DND-41 (cell line): Measurements from ENCODE around the gene ARHGAP35.
"Not testable (repeated sequence)": the region's sequence is repeated elsewhere in the genome, so short reads cannot be mapped to it uniquely, and the experiment has no call there.

Source experiments
- ATAC-seq: fragments of 200-7000 bp; cut with Tn5 transposase; 3 replicates; pipeline ENCODE4 v1.9.1; 2021; ENCODE audit warnings: low read depth; ENCODE audit not compliant: insufficient read depth
- DNase-seq: peaks from one replicate; pipeline ENCODE4 v3.0.0-alpha.2; 2020
- H2AFZ ChIP-seq: 2 replicates; pipeline ENCODE4 v1.6.0; 2012; ENCODE audit warnings: low read depth, low read length
- H3K27ac ChIP-seq: 2 replicates; pipeline ENCODE4 v1.5.1; 2012; ENCODE audit warnings: low read length, inconsistent platforms
- H3K27me3 ChIP-seq: fragments of 200-600 bp; sonication (generic); 2 replicates; pipeline ENCODE4 v1.6.0; 2012; ENCODE audit warnings: low read length, mild to moderate bottlenecking, inconsistent platforms; ENCODE audit not compliant: insufficient read depth, poor library complexity
- H3K36me3 ChIP-seq: 2 replicates; pipeline ENCODE4 v1.5.1; 2012; ENCODE audit warnings: low read length, inconsistent platforms; ENCODE audit not compliant: insufficient read depth
- H3K4me1 ChIP-seq: 2 replicates; pipeline ENCODE4 v1.5.1; 2012; ENCODE audit warnings: mild to moderate bottlenecking, low read length; ENCODE audit not compliant: insufficient read depth
- H3K4me2 ChIP-seq: 2 replicates; pipeline ENCODE4 v1.6.0; 2012; ENCODE audit warnings: mild to moderate bottlenecking, moderate library complexity, low read length, inconsistent platforms; ENCODE audit not compliant: insufficient read depth
- H3K4me3 ChIP-seq, 2 experiments: fragments of 200-600 bp in 1 of 2; shearing (Covaris generic) in 1 of 2; 2 replicates each; pipeline ENCODE4 v1.5.1; 2012 to 2016; ENCODE audit warnings: inconsistent platforms in 2 of 2, low read length in 2 of 2, mild to moderate bottlenecking in 2 of 2, low read depth in 1 of 2, moderate library complexity in 1 of 2
- H3K79me2 ChIP-seq: 2 replicates; pipeline ENCODE4 v1.6.0; 2012; ENCODE audit warnings: low read length, inconsistent platforms; ENCODE audit not compliant: insufficient read depth
- H3K9ac ChIP-seq: 2 replicates; pipeline ENCODE4 v1.6.0; 2012; ENCODE audit warnings: low read depth, mild to moderate bottlenecking, inconsistent platforms, low read length, moderate library complexity
- H3K9me3 ChIP-seq: 2 replicates; pipeline ENCODE4 v1.5.1; 2012; ENCODE audit warnings: low read length, moderate library complexity, mild to moderate bottlenecking, inconsistent platforms; ENCODE audit not compliant: insufficient read depth, severe bottlenecking
- H4K20me1 ChIP-seq: 2 replicates; pipeline ENCODE4 v1.6.0; 2012; ENCODE audit warnings: low read length; ENCODE audit not compliant: insufficient read depth
- EZH2 ChIP-seq: IDR thresholded peaks from 3 replicates; pipeline ENCODE4 v1.6.1; 2012; ENCODE audit warnings: borderline replicate concordance, low read depth, mild to moderate bottlenecking, moderate library complexity, low read length, inconsistent platforms; ENCODE audit not compliant: severe bottlenecking
- TF ChIP-seq, protein P1 (sequence below): IDR thresholded peaks from 2 replicates; pipeline ENCODE4 v1.5.1; 2012; ENCODE audit warnings: borderline replicate concordance, low read length, moderate library complexity, mild to moderate bottlenecking; ENCODE audit not compliant: poor library complexity, severe bottlenecking; ENCODE audit errors: extremely low read depth

ARHGAP35 gene

DNA sequence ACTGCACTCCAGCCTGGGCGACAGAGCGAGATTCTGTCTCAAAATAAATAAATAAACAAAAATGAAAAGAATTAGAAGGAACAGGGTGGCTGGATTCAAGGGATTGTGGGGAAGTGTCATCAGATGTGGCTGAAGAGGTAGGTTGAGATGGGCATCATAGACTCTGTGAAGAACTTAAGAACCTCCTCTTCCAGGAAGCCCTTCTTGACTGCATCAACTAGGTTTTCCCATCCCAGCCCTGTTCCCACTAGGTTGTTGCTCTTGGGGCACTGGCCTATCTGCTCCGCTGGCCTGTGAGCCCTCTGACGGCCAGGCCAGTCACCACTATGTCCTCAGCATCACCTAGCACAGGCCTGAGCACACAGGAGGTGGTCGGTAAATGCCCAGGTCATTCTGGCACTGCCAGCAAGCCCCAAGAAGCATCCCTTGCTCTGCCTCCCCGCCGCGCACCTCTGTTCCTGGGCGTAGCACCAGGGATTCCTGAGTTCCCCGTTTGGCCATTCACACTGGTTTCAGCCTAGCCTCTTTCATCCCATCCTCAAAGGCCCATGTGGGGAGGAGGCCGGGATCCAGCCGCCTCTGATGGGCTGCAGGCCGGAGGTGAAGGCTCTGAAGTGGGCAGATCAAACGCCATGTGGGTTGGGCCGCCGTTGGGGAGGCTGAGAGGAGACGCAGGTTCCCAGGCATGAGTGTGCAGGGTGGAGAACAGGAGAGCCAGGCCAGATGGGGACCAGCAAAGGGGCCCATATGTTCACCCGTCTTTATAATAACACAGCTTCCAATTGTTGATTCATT is 44.8 kb upstream of the ARHGAP35 start:
- no peak for TF ChIP-seq EZH2
- TF ChIP-seq, protein P1, sequence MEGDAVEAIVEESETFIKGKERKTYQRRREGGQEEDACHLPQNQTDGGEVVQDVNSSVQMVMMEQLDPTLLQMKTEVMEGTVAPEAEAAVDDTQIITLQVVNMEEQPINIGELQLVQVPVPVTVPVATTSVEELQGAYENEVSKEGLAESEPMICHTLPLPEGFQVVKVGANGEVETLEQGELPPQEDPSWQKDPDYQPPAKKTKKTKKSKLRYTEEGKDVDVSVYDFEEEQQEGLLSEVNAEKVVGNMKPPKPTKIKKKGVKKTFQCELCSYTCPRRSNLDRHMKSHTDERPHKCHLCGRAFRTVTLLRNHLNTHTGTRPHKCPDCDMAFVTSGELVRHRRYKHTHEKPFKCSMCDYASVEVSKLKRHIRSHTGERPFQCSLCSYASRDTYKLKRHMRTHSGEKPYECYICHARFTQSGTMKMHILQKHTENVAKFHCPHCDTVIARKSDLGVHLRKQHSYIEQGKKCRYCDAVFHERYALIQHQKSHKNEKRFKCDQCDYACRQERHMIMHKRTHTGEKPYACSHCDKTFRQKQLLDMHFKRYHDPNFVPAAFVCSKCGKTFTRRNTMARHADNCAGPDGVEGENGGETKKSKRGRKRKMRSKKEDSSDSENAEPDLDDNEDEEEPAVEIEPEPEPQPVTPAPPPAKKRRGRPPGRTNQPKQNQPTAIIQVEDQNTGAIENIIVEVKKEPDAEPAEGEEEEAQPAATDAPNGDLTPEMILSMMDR: no peak
- Histone ChIP-seq H2AFZ (no peak overlapping the region), H3K4me1 (peaks cover 16% of the 10 kb centered on the region), H3K27me3 (no peaks in the 10 kb centered on the region), H3K4me2 (no peak overlapping the region), H3K9me3 (no peaks in the 10 kb centered on the region), H3K79me2 (no peaks in the 10 kb centered on the region), H3K4me3 (no peak overlapping the region), H4K20me1 (no peaks in the 10 kb centered on the region), H3K27ac (no peak overlapping the region), H3K9ac (no peak overlapping the region), H3K36me3 (no peaks in the 10 kb centered on the region)
- ATAC-seq (no peak), DNase-seq (no peak)

DNA sequence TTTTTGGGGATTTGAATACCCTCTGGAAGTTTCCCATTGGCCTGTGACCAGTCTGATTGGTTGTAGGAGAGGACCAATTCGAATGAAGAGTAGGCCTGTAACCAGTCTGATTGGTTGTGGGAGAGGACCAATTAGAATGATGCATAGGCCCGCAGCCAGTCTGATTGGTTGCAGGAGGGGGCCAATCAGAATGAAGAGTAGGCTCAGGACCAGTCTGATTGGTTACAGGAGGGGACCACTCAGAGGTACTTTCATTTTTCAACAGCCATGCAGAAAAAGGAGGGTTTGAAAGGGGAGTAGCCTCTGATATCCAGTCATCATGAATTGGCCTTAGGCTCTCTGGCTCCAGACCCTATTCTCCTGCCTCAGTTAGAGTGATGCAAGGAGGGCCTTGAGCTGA is 42.0 kb upstream of the ARHGAP35 start:
- no peaks in the 10 kb centered on the region for H3K9me3 ChIP-seq
- H3K36me3 ChIP-seq: no peaks in the 10 kb centered on the region
- ATAC-seq (no peak), DNase-seq (peak; percentile 50)
- no peaks in the 10 kb centered on the region for H4K20me1 ChIP-seq
- H3K4me3 ChIP-seq: no peak overlapping the region
- no peak for TF ChIP-seq EZH2
- TF ChIP-seq, protein P1: no peak
- H3K4me2 ChIP-seq: no peak overlapping the region
- H3K27me3 ChIP-seq: no peaks in the 10 kb centered on the region
- no peaks in the 10 kb centered on the region for H3K79me2 ChIP-seq
- H3K4me1 ChIP-seq: peaks cover 30% of the 10 kb centered on the region
- H3K27ac ChIP-seq: peak overlapping the region; percentile 17; the same call in 1 of the 2 replicates
- H2AFZ ChIP-seq: no peak overlapping the region
- H3K9ac ChIP-seq: no peak overlapping the region

DNA sequence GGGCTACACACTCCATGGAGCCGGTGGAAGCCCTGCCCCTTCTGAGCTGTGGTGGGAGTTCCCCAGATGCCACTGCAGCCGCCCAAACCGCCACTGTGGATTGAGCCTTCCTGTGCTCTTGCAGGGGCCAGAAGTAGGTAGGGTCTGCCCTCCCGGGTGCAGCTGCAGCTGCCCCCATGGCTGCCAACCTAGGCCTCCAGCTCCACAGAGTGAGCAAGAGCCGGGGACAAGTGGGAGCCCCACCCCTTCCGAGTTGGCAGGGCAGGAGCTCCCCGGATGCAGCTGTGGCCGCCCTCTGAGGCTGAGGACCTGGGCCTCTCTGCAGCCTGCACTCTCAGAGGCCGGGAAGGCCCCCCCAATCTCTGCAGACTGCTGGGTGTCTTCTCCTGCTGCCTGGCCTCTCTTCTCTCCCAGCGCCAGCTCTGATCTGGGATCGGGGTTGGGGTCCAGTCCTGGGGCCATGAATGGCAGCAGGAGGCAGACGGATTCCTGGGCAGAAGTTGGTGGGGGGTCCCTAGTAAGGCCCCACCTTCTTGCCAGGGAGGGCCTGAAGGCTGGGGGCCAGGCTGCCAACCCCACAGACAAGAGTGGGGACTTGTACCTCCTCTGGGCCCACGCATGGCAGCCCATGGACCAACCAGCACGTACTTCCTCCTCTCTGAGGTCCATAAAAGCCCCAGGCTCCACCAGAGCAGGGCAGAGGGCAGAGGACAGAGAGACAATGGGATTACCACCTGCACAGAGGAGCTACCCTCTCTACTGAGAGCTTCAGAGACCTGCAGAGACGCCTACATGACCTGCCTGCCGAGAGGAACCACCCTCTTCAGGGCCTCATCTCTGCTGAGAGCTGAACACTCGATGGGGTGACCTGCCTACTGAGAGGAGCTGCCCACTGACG is 39.0 kb upstream of the ARHGAP35 start:
- H4K20me1 ChIP-seq: no peaks in the 10 kb centered on the region
- H3K4me1 ChIP-seq: peaks cover 30% of the 10 kb centered on the region
- H3K4me2 ChIP-seq: peak overlapping the region; percentile 56
- no peak overlapping the region; a peak in 1 of 4 replicates for H3K4me3 ChIP-seq
- TF ChIP-seq, protein P1: no peak
- no peak for TF ChIP-seq EZH2
- no peaks in the 10 kb centered on the region for H3K27me3 ChIP-seq
- H3K79me2 ChIP-seq: no peaks in the 10 kb centered on the region
- no peaks in the 10 kb centered on the region for H3K36me3 ChIP-seq
- DNase-seq: peak; percentile 98
- peak overlapping the region; percentile 87 for H3K27ac ChIP-seq
- peak overlapping the region; percentile 48 for H3K9ac ChIP-seq
- H3K9me3 ChIP-seq: no peaks in the 10 kb centered on the region
- peak overlapping the region; percentile 52 for H2AFZ ChIP-seq
- peak; percentile 96 for ATAC-seq

DNA sequence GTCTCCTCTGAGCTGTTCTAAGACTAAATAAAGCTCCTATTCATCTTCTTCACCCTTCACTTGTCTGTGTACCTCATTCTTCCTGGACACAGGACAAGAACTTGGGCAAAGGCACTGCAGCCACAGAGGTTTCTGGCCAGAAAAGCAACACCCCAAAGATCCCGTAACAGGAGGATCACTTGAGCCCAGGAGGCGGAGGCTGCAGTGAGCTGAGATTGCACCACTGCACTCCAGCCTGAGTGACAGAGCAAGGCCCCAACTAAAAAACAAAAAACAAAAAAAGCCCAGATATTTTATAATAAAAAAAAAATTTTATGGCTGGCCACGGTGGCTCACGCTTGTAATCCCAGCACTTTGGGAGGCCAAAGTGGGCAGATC is 38.4 kb upstream of the ARHGAP35 start:
- not testable (repeated sequence) for H3K36me3 ChIP-seq, H4K20me1 ChIP-seq, H3K4me2 ChIP-seq, DNase-seq, H3K9me3 ChIP-seq, H3K79me2 ChIP-seq, ATAC-seq, H3K4me3 ChIP-seq, H3K27me3 ChIP-seq
- H3K27ac ChIP-seq: peak overlapping the region; percentile 87
- peak overlapping the region; percentile 48 for H3K9ac ChIP-seq
- H2AFZ ChIP-seq: peak overlapping the region; percentile 52
- H3K4me1 ChIP-seq: peaks cover 30% of the 10 kb centered on the region
